CD4-positive, alpha-beta T cell treated with Interleukin-17A for 1 hour (primary cell): Measurements from ENCODE around the gene ZNHIT2.
"Not testable (repeated sequence)": the region's sequence is repeated elsewhere in the genome, so short reads cannot be mapped to it uniquely, and the experiment has no call there.

Experiments
- DNase-seq: peaks from one replicate; pipeline ENCODE4 v3.0.0-alpha.2; 2020

Gene ZNHIT2

GRCh38 chr11:65117206-65118096, at the start of gene ZNHIT2:
ZNHIT2 (minus strand) TSS chr11:65117701; CDS start chr11:65117653, 48 bp downstream.
- peak; percentile 100 for DNase-seq

- DNase-seq, result no peak
Observed at GRCh38 chr11:65166893-65167292, 49.4 kb upstream of the ZNHIT2 start.

- DNase-seq, result no peak
Observed at GRCh38 chr11:65165410-65166317, 48.2 kb upstream of the ZNHIT2 start.

- no peak for DNase-seq
Observed at GRCh38 chr11:65163684-65164083, 46.2 kb upstream of the ZNHIT2 start.

GRCh38 chr11:65160643-65161042, 43.1 kb upstream of the ZNHIT2 start:
- no peak for DNase-seq

GRCh38 chr11:65159012-65159411, 41.5 kb upstream of the ZNHIT2 start:
- no peak for DNase-seq

- DNase-seq, result no peak
Observed at GRCh38 chr11:65157336-65157735, 39.8 kb upstream of the ZNHIT2 start.

GRCh38 chr11:65156926-65157325, 39.4 kb upstream of the ZNHIT2 start:
- no peak for DNase-seq

- DNase-seq, result no peak
Observed at GRCh38 chr11:65156256-65156655, 38.8 kb upstream of the ZNHIT2 start.

GRCh38 chr11:65152122-65152521, 34.6 kb upstream of the ZNHIT2 start:
- DNase-seq, result no peak

GRCh38 chr11:65151331-65151899, 33.9 kb upstream of the ZNHIT2 start:
- DNase-seq, result no peak

- DNase-seq, result peak; percentile 22
Observed at GRCh38 chr11:65150509-65151299, 33.2 kb upstream of the ZNHIT2 start.

GRCh38 chr11:65150131-65150508, 32.6 kb upstream of the ZNHIT2 start:
- not testable (repeated sequence) for DNase-seq

- no peak for DNase-seq
Observed at GRCh38 chr11:65148657-65149056, 31.2 kb upstream of the ZNHIT2 start.

- no peak for DNase-seq
Observed at GRCh38 chr11:65147352-65148075, 30.0 kb upstream of the ZNHIT2 start.

GRCh38 chr11:65141896-65142494, 24.5 kb upstream of the ZNHIT2 start:
- DNase-seq, result no peak

GRCh38 chr11:65136515-65137096, 19.1 kb upstream of the ZNHIT2 start:
- no peak for DNase-seq

- DNase-seq, result no peak
Observed at GRCh38 chr11:65135633-65136145, 18.2 kb upstream of the ZNHIT2 start.

- peak; percentile 96 for DNase-seq
Observed at GRCh38 chr11:65134952-65135632, 17.6 kb upstream of the ZNHIT2 start.
